GM19452 (cell line): ENCODE results near the gene CELF4.

Source experiments
- ATAC-seq: cut with Tn5 transposase; IDR thresholded peaks from one replicate; pipeline ENCODE4 v1.9.1; 2021; ENCODE audit not compliant: unreplicated experiment

Gene CELF4

GRCh38 chr18:37447962-37448888 lies 117.4 kb downstream of the CELF4 start:
- ATAC-seq, result no peak

- ATAC-seq, result no peak
Measured at GRCh38 chr18:37445836-37446235, 119.8 kb downstream of the CELF4 start.

- no peak for ATAC-seq
Measured at GRCh38 chr18:37445368-37445767, 120.2 kb downstream of the CELF4 start.

- ATAC-seq, result no peak
Measured at GRCh38 chr18:37443325-37444055, 122.1 kb downstream of the CELF4 start.

- no peak for ATAC-seq
Measured at GRCh38 chr18:37442477-37442876, 123.1 kb downstream of the CELF4 start.

- ATAC-seq, result no peak
Measured at GRCh38 chr18:37441821-37442220, 123.8 kb downstream of the CELF4 start.

GRCh38 chr18:37440206-37440605 lies 125.4 kb downstream of the CELF4 start:
- ATAC-seq, result no peak

- no peak for ATAC-seq
Measured at GRCh38 chr18:37438417-37439180, 127.0 kb downstream of the CELF4 start.

GRCh38 chr18:37435996-37436395 lies 129.6 kb downstream of the CELF4 start:
- ATAC-seq, result no peak

- ATAC-seq, result no peak
Measured at GRCh38 chr18:37435150-37435867, 130.3 kb downstream of the CELF4 start.

- ATAC-seq, result no peak
Measured at GRCh38 chr18:37434161-37434860, 131.3 kb downstream of the CELF4 start.

- no peak for ATAC-seq
Measured at GRCh38 chr18:37432436-37433195, 133.0 kb downstream of the CELF4 start.

GRCh38 chr18:37430357-37431076 lies 135.1 kb downstream of the CELF4 start:
- no peak for ATAC-seq

GRCh38 chr18:37429791-37430190 lies 135.8 kb downstream of the CELF4 start:
- no peak for ATAC-seq

GRCh38 chr18:37428288-37428974 lies 137.2 kb downstream of the CELF4 start:
- no peak for ATAC-seq

GRCh38 chr18:37426586-37426985 lies 139.0 kb downstream of the CELF4 start:
- no peak for ATAC-seq

GRCh38 chr18:37425222-37425621 lies 140.4 kb downstream of the CELF4 start:
- ATAC-seq, result no peak

GRCh38 chr18:37424507-37424906 lies 141.1 kb downstream of the CELF4 start:
- no peak for ATAC-seq
